IgD-negative memory B cell (primary cell): ENCODE results near the gene BAIAP2. TPM values are rescaled to one million over a fixed set of nuclear protein-coding genes. Genes with fewer than 3 reads are reported as not detected.

Experiments used
- H3K27ac Mint-ChIP-seq, 3 donors: one replicate each; pipeline ENCODE4 v1.8.0; 2020 to 2022; ENCODE audit warnings: mild to moderate bottlenecking in 3 of 3, mixed read lengths in 3 of 3, moderate library complexity in 1 of 3
- H3K27me3 Mint-ChIP-seq: one replicate; pipeline ENCODE4 v1.8.0; 2021; ENCODE audit warnings: mixed read lengths
- H3K36me3 Mint-ChIP-seq: one replicate; pipeline ENCODE4 v1.8.0; 2020; ENCODE audit warnings: mild to moderate bottlenecking, mixed read lengths
- H3K4me1 Mint-ChIP-seq, 3 donors: one replicate each; pipeline ENCODE4 v1.8.0; 2020 to 2022; ENCODE audit warnings: mixed read lengths in 3 of 3, mild to moderate bottlenecking in 1 of 3
- H3K4me3 Mint-ChIP-seq, 4 donors: one replicate each; pipeline ENCODE4 v1.8.0; 2020 to 2022; ENCODE audit warnings: mild to moderate bottlenecking in 4 of 4, mixed read lengths in 4 of 4, moderate library complexity in 3 of 4
- H3K9me3 Mint-ChIP-seq, 3 donors: one replicate each; pipeline ENCODE4 v1.8.0; 2020 to 2021; ENCODE audit warnings: mixed read lengths in 3 of 3, mild to moderate bottlenecking in 1 of 3
- polyA plus RNA-seq: library from polyadenylated mRNA; unstranded; fragments of 300-500 nt; fragmentation: Illumina TruSeq; gene quantifications from one replicate; pipeline ENCODE4 v1.2.3, GENCODE V29; 2021

Gene BAIAP2
- polyA plus RNA-seq, 1 donor from 2014 or later = 0.48 TPM

- no peaks in the 10 kb centered on the region for H3K27me3 Mint-ChIP-seq
- no peak overlapping the region for H3K27ac Mint-ChIP-seq
- H3K9me3 Mint-ChIP-seq = no peaks in the 10 kb centered on the region
- no peaks in the 10 kb centered on the region for H3K36me3 Mint-ChIP-seq
- no peaks in the 10 kb centered on the region for H3K4me1 Mint-ChIP-seq
- no peak overlapping the region for H3K4me3 Mint-ChIP-seq
These were observed 98.1 kb downstream of the BAIAP2 start for GRCh38 chr17:81132770-81133723.

- Mint-ChIP-seq H3K9me3 (no peaks in the 10 kb centered on the region), H3K4me3 (no peak overlapping the region)
These were observed 99.3 kb downstream of the BAIAP2 start for GRCh38 chr17:81134064-81134781.

GRCh38 chr17:81135505-81136278 lies 100.7 kb downstream of the BAIAP2 start:
- Mint-ChIP-seq H3K4me1 (no peaks in the 10 kb centered on the region), H3K4me3 (no peak overlapping the region), H3K36me3 (peaks cover 1% of the 10 kb centered on the region), H3K27me3 (no peaks in the 10 kb centered on the region), H3K27ac (no peak overlapping the region), H3K9me3 (no peaks in the 10 kb centered on the region)

More at GRCh38 chr17:81134064-81134781, 99.3 kb downstream of the BAIAP2 start:
- H3K27me3 Mint-ChIP-seq = no peaks in the 10 kb centered on the region
- no peaks in the 10 kb centered on the region for H3K4me1 Mint-ChIP-seq
- H3K36me3 Mint-ChIP-seq = no peaks in the 10 kb centered on the region
- H3K27ac Mint-ChIP-seq = no peak overlapping the region

GRCh38 chr17:81136366-81136765 lies 101.4 kb downstream of the BAIAP2 start:
- Mint-ChIP-seq H3K4me3 (no peak overlapping the region), H3K9me3 (no peaks in the 10 kb centered on the region), H3K36me3 (peaks cover 1% of the 10 kb centered on the region), H3K4me1 (no peaks in the 10 kb centered on the region), H3K27ac (no peak overlapping the region), H3K27me3 (no peaks in the 10 kb centered on the region)

GRCh38 chr17:81137248-81137647 lies 102.3 kb downstream of the BAIAP2 start:
- Mint-ChIP-seq H3K9me3 (no peaks in the 10 kb centered on the region), H3K27me3 (no peaks in the 10 kb centered on the region), H3K27ac (no peak overlapping the region), H3K36me3 (peaks cover 1% of the 10 kb centered on the region), H3K4me1 (no peaks in the 10 kb centered on the region), H3K4me3 (no peak overlapping the region)

- no peaks in the 10 kb centered on the region for H3K4me1 Mint-ChIP-seq
- H3K4me3 Mint-ChIP-seq = no peak overlapping the region
- H3K9me3 Mint-ChIP-seq = no peaks in the 10 kb centered on the region
- H3K27me3 Mint-ChIP-seq = peaks cover 4% of the 10 kb centered on the region
- peaks cover 1% of the 10 kb centered on the region for H3K36me3 Mint-ChIP-seq
- H3K27ac Mint-ChIP-seq = no peak overlapping the region
These were observed 103.1 kb downstream of the BAIAP2 start for GRCh38 chr17:81138083-81138482.

- Mint-ChIP-seq H3K27me3 (peaks cover 6% of the 10 kb centered on the region), H3K4me3 (peak overlapping the region in 1 of 4 donors; percentile 2), H3K9me3 (no peaks in the 10 kb centered on the region), H3K27ac (no peak overlapping the region), H3K4me1 (no peaks in the 10 kb centered on the region), H3K36me3 (peaks cover 1% of the 10 kb centered on the region)
These were observed 103.5 kb downstream of the BAIAP2 start for GRCh38 chr17:81138500-81138899.

- Mint-ChIP-seq H3K4me3 (no peak overlapping the region), H3K9me3 (no peaks in the 10 kb centered on the region), H3K36me3 (peaks cover 1% of the 10 kb centered on the region), H3K27ac (no peak overlapping the region), H3K4me1 (no peaks in the 10 kb centered on the region), H3K27me3 (peaks cover 8% of the 10 kb centered on the region)
These were observed 104.5 kb downstream of the BAIAP2 start for GRCh38 chr17:81139428-81139827.

GRCh38 chr17:81140018-81140417 lies 105.1 kb downstream of the BAIAP2 start:
- H3K4me1 Mint-ChIP-seq = no peaks in the 10 kb centered on the region
- peaks cover 8% of the 10 kb centered on the region for H3K27me3 Mint-ChIP-seq
- no peak overlapping the region for H3K27ac Mint-ChIP-seq
- H3K9me3 Mint-ChIP-seq = no peaks in the 10 kb centered on the region
- H3K4me3 Mint-ChIP-seq = no peak overlapping the region
- peaks cover 1% of the 10 kb centered on the region for H3K36me3 Mint-ChIP-seq

GRCh38 chr17:81140695-81141094 lies 105.7 kb downstream of the BAIAP2 start:
- no peak overlapping the region for H3K27ac Mint-ChIP-seq
- H3K9me3 Mint-ChIP-seq = no peaks in the 10 kb centered on the region
- H3K4me1 Mint-ChIP-seq = no peaks in the 10 kb centered on the region
- H3K36me3 Mint-ChIP-seq = peaks cover 1% of the 10 kb centered on the region
- peaks cover 8% of the 10 kb centered on the region for H3K27me3 Mint-ChIP-seq
- H3K4me3 Mint-ChIP-seq = no peak overlapping the region

- H3K4me3 Mint-ChIP-seq = no peak overlapping the region
These were observed 107.6 kb downstream of the BAIAP2 start for GRCh38 chr17:81142301-81143199.

GRCh38 chr17:81143200-81143527 lies 108.2 kb downstream of the BAIAP2 start:
- H3K27ac Mint-ChIP-seq = no peak overlapping the region
- H3K4me3 Mint-ChIP-seq = no peak overlapping the region
- H3K4me1 Mint-ChIP-seq = no peaks in the 10 kb centered on the region
- H3K36me3 Mint-ChIP-seq = peaks cover 1% of the 10 kb centered on the region
- H3K27me3 Mint-ChIP-seq = peaks cover 9% of the 10 kb centered on the region
- H3K9me3 Mint-ChIP-seq = no peaks in the 10 kb centered on the region

More at GRCh38 chr17:81142301-81143199, 107.6 kb downstream of the BAIAP2 start:
- Mint-ChIP-seq H3K4me1 (no peaks in the 10 kb centered on the region), H3K9me3 (no peaks in the 10 kb centered on the region), H3K27me3 (peaks cover 8% of the 10 kb centered on the region), H3K36me3 (peaks cover 1% of the 10 kb centered on the region), H3K27ac (no peak overlapping the region)

GRCh38 chr17:81143717-81144422 lies 108.9 kb downstream of the BAIAP2 start:
- Mint-ChIP-seq H3K4me3 (no peak overlapping the region), H3K4me1 (no peaks in the 10 kb centered on the region), H3K27me3 (peaks cover 9% of the 10 kb centered on the region)

GRCh38 chr17:81144423-81144781 lies 109.5 kb downstream of the BAIAP2 start:
- H3K27me3 Mint-ChIP-seq = peaks cover 9% of the 10 kb centered on the region
- no peaks in the 10 kb centered on the region for H3K4me1 Mint-ChIP-seq
- H3K4me3 Mint-ChIP-seq = no peak overlapping the region
- H3K9me3 Mint-ChIP-seq = no peaks in the 10 kb centered on the region
- H3K27ac Mint-ChIP-seq = no peak overlapping the region
- H3K36me3 Mint-ChIP-seq = peaks cover 1% of the 10 kb centered on the region

More at GRCh38 chr17:81143717-81144422, 108.9 kb downstream of the BAIAP2 start:
- Mint-ChIP-seq H3K36me3 (peaks cover 1% of the 10 kb centered on the region), H3K9me3 (no peaks in the 10 kb centered on the region), H3K27ac (no peak overlapping the region)
